ENCODE results near the gene UPF2.

GRCh38 chr10:11933577-11934223, 108.9 kb downstream of the UPF2 start:
- no peak for TF ChIP-seq ZNF12 (CRISPR knock-in tag; IDR thresholded peaks at IDR 0.05)
- no peak for TF ChIP-seq CEBPB (IDR thresholded peaks at IDR 0.05; ENCODE audit: borderline replicate concordance, low read depth, low read length)
- no peak for TF ChIP-seq ZBED4 (CRISPR knock-in tag; IDR thresholded peaks at IDR 0.05; ENCODE audit: borderline replicate concordance)
